ENCODE measurements around the gene KIZ.

KIZ gene

GRCh38 chr20:21272279-21272678 lies 146.4 kb downstream of the KIZ start:
- DNase-seq = no peak

DNA sequence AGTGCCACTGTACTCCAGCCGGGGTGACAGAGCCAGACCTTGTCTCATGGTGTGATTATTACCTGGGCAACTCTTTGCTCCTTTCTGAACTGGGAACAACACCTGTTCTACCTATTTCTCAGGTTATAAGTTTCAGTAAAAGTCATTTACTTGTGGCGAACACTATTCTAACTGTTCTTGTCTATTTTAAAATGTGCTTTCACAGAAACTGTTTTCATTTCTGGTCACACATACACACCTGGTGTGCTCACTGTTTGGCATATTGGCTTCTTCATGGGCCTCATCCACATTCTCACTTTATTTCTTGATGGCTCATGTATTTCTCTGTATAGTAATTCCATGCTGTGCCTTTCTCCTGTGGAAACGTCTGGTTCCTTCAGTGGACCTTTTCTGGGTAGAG lies 146.8 kb downstream of the KIZ start:
- DNase-seq = no peak

GRCh38 chr20:21273755-21274386 lies 148.0 kb downstream of the KIZ start:
- DNase-seq = no peak

DNA sequence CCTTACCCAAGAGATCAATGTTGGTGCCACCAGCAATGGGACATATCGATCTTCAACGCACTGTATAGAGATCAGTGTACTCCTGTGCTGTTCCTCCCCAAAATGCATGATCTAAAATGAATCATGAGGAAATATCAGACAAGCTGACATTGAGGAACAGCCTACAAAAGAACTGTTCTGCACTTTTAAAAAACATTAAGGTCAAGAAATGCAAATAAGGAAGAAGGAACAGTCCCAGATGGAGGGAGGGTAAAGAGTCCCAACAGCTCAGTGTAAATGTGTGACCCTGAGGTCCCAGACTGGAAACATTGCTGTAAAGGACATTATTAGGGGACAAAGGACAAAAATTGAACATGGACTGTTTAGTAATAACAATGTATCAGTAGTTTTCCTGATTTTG lies 152.9 kb downstream of the KIZ start:
- DNase-seq = no peak

DNA sequence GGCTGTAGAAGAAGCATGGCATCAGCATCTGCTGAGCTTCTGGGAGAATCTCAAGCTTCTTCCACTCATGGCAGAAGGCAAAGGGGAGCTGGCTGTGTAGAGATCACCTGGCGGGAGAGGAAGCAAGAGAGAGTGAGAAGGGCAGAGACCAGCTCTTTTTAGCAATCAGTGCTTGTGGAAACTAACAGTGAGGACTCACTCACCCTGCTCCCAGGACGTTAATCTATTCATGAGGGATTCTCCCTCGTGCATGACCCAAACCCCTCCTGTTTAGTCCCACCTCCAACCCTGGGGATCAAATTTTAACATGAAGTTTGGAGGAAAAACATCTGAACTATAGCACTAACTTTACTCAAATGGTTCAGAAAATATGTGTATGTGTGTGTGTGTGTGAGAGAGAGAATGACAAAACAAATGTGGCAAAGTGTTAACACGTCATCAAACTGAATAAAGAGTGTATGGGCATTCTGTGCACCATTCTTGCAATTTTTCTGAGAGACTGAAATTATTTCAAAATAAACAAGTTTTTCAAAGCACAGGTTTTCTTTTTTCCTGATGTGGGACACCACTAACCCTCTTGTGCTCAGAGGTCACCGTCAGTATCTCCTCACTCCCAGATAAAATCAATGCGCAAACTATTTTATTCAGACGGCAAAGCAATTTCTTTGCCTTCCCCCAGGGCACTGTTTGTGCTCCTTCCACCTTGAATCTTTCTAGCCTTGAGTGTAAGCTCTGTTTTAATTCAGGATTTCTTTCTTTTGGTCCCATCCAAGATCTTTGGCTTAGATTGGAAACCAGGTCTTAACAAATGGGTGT lies 154.0 kb downstream of the KIZ start:
- DNase-seq = no peak

GRCh38 chr20:21280522-21281016 lies 154.7 kb downstream of the KIZ start:
- peak; percentile 13 for DNase-seq

DNA sequence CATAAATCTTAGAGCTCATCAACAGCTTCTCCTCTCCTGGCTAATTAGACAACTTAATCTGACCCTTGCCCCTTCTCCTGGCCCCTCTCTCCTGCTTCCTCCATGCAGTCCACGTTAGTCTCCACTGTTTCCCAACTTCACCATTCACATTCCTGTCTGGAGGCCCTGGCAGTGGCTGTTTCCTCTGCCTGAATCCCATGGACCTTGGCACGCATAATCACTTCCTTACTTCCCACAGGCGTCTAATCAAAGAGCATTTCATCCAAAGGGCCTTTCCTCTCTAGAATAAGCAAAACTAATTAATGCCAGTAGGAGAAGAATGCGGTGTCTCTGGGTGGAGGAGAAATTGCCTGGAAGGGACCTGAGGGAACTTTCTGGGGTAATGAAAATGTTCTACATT lies 160.9 kb downstream of the KIZ start:
- DNase-seq = no peak

GRCh38 chr20:21288587-21289370 lies 162.9 kb downstream of the KIZ start:
- DNase-seq = no peak

GRCh38 chr20:21289651-21290050 lies 163.8 kb downstream of the KIZ start:
- no peak for DNase-seq

DNA sequence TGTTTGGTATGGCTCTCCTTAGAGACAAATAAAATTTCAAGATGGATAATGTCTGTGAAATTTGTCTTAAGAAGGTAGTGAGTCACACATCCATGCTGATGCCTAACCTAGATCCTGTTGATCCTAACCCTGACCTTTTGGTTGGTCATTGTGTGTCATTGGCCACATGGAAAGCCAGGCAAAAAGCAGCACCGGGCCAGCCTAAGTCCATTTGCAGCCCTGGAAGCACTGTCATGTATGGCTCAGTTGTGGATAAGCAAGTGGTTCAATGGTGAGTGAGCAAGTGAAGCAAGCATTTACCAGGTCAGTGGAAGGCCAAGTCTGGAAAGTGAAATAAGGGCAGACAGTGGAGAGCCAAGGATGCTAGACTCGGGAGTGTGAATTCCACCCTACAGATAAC lies 165.1 kb downstream of the KIZ start:
- DNase-seq = no peak

GRCh38 chr20:21294755-21295154 lies 168.9 kb downstream of the KIZ start:
- no peak for DNase-seq
